ENCODE data around the gene MAGI2.
"Not testable (repeated sequence)": the region's sequence is repeated elsewhere in the genome, so short reads cannot be mapped to it uniquely, and the experiment has no call there.

The MAGI2 gene

DNA sequence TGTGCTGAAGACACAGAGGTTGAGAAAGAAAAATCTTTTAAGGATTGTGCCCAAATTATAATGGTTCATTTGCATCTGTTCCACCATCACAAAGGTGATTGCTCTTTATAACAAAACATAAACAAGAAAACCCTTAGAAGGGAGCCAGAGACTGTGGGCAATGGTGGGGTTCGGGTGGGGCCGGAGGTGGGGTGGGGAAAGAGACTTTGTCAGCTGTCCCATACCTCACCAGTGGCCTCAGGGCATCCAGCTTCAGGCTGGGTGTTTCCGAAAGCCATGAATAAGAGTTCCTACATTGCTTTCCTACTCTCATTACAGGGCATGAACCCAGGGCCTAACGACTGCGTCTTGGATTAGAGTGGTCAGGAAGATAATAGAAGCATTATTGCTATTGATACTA lies 1427.0 kb downstream of the MAGI2 start:
- no peak for DNase-seq (ENCODE audit: low spot score)

DNA sequence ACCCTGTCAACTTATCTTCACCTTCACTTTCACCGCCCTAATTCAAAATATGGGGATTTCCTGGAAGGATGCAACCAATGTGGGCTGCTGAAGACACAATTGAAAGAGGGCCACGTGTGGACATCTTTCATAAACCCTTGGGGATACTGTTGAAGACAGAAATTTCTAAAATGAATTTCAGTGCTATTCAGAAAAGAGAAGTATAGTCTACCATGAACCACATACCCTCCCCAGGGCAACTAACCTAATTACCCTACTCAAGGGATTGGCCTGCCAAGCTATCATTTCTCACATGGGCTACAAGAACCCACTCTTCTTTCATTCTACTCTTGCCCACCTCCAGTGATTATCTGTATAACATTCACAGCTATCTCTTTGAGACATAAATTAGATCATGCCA lies 1428.9 kb downstream of the MAGI2 start:
- no peak for DNase-seq (ENCODE audit: low spot score)

DNA sequence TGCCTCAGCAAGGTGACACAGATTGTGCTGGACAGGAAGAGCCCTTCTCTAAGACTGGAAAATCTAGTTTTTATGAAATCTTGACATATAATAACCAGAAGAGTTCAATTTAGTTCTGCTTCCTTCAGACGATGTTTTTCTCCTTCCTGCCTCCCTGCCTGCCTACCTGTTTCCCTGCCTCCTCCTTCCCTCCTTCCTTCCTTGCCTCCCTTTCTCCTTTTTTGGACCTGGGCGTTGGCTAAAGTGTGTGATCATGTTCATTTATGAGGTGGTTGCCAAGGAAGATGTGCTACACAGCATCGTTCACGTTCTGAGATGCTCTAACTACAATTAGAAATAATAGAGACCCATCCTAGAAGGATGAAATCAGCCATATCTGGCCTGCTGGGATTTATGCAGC lies 1430.3 kb downstream of the MAGI2 start:
- DNase-seq (ENCODE audit: low spot score) = no peak

DNA sequence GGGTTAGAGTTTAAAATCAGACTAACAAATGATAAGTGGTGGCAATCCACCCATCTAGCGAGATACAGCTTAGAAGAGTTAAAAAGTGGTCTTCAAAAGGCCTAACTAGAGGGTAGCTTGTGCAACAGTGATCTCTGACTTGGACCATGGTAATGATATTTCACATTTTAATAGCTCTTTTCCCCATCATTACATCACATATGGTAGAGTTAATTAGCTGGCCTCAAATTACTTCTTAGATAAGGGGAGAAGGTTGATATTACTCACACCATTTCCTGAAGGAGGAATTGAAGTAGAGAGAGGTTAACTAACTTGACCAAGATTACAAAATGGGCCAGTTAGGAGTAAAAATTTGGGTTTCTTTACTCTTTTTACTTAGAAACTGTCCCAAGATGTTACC lies 1431.3 kb downstream of the MAGI2 start:
- no peak for DNase-seq (ENCODE audit: low spot score)

DNA sequence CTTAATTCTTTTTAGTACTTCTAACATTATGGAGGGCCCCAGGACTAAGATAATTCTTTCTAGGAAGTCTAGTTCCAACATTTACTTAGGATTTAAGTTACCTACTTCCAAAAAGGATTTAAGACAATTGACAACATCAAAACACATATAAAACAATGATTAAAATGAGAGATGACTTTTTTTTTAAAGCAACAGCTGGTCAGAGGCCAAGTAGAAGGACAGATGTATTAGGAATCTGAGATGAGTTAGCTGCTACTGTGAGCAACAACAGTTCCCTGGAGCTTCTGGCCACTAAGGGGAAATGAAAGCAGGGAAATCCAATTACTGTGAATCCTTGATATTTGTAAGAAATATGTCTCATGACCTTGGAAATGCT lies 1432.6 kb downstream of the MAGI2 start:
- DNase-seq (ENCODE audit: low spot score) = no peak

DNA sequence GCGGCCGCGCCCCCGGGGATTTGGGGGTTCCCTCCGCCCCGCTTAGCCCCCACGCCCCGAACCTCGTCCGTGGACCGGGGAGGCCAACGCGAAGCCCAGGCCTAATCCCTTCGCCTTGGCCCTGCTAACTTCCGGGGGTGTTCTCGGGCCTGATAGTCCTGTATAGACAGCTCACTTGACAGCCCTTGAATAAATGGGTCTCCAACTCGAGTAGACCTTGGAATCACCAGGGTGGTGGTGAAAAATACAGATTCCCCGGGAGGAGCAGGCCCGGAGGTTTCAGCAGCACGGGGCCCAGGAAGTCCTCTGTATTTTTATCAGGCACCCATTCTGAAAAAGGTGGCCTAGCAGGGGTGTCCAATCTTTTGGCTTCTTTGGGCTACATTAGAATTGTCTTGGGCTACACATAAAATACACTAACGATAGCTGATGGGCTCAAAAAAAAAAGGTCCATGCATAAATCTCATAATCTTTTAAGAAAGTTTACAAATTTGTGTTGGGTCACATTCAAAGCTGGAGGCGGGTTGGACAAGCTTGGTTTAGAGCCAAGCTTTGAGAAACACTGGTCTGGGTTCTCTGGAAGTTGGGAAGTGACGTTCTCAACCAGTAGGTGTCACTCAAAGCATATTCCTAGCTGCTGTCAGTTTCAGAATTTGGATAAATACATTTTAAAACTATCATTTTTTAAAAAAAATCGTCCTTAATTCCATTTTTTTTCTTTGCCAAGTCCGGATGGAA lies 1433.2 kb downstream of the MAGI2 start:
- DNase-seq (ENCODE audit: low spot score) = peak; percentile 53

DNA sequence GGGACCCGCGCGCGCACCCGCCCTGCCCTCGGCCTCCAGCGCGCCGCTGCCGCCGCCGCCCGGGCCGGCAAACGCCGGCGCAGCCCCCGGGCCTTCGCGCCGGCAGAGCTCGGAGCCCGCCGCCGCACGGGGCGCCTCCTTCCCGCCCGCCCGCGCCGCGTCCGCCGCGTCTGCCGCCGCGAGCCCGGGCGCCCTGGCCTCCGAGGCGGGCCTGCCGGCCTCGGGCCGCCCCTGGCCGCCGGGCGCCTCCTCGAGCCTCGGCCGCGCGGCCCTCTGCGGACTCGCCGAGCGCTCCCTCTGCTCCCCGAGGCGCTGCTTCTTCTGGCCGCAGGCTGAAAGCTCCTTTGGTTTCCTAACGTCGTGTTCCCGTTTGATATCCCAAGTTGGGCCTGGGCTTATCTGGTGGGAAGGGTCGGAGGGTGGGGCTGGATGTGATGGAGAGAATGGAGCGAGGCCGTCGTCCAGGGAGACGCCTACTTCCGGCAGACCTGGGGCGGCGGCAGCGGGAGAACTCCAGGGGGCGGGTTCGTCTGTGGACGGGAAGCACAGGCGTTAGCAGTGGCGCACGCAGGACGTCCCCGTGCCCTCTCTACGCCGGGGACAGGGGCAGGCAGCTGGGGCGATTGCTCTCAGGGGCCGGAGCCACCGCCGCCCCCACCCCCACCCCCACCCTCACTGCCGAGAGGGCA lies 1433.9 kb downstream of the MAGI2 start:
- peak; percentile 47 for DNase-seq (ENCODE audit: low spot score)

DNA sequence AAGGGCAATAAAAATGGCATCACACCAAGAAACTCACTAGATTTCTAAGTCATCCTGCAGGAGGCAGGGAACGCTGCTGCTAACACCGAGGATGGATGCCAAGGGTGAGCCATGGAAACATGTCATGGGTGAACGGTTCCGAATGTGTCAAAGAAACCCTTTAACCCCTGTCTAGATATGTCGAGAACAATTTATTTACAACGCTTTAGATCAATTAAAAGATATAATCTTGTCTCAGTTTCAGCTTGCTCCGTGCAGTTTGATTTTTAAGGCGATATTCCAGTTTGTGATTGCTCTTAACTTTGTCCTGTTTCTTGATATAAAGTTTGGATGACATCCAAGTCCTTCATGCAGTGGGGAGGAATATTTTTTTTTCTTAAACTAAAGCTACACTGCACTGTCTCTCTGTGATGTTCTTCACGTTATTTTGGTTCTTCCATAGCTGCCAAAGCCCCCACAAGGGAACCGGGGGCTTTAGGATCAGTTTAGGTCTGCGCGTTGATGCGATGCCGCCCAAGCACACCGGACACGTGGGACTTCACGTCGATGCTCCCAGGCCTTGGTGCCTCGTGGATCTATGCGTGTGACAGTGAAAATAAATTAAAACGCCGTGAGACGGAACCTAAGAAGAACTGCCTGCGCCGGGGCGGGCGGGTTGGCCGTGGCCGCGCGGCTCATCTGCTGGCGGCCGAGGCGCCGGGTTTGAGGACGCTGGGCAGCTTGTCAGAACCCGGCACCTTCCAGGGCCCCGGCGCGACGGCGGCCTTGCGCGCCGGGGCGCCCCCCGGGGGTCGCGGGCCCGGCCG lies 1434.6 kb downstream of the MAGI2 start:
- DNase-seq (ENCODE audit: low spot score) = peak; percentile 2

DNA sequence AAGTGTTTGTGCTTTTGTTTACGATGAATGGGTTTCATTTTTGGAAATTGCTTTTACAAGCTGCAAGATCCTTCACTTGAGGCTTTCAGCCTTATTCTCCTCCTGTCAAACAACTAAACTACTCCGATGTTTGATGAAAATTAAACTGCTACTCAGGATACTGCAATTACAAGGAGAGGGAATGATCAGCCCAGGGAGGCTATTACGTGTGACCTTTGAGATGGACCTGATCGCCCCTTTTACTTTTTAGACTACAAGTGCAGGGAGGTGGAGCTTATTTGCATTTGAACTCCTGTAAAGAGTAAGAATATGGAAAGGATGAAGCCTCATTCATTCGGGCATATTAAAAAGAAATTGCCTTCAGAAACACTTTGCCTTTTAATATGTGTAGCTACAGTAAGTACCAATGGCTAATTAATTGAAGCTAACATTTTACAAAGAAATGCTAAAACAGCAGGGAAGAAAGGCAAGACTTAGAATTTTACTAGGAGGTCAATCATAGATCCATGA lies 1435.8 kb downstream of the MAGI2 start:
- DNase-seq (ENCODE audit: low spot score) = no peak

DNA sequence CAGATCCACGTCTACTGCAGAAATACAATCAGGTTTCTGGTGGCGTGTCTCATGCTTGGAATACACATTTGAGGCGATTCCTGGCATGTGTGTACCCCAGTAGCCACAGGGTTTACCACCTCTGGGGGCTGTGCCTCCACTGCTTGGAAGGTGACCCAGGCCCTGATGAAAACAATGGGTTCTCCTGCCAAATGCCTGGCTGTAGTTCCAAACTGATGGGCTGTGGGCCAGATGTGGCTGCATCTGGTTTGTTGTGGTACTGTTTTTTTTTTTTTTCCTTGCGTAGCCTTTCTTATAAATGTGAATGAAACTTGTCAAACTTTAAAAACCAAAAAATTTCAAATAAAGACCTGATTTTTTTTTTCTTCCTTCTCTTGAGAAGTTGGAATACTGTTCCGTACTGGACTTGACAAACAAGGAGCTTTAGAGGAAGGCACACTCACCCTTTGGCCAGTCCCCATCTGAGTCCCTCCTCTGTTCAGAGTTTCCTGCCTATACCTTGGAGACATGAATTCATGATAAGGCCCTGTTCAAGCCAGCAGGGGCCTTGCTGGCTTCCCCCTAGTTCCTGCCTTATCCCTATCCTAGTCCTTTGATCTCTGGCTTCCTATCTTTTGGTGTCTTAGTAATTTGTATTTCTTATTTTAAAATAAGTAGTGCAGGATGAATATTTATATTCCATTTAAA lies 1437.8 kb downstream of the MAGI2 start:
- no peak for DNase-seq (ENCODE audit: low spot score)

DNA sequence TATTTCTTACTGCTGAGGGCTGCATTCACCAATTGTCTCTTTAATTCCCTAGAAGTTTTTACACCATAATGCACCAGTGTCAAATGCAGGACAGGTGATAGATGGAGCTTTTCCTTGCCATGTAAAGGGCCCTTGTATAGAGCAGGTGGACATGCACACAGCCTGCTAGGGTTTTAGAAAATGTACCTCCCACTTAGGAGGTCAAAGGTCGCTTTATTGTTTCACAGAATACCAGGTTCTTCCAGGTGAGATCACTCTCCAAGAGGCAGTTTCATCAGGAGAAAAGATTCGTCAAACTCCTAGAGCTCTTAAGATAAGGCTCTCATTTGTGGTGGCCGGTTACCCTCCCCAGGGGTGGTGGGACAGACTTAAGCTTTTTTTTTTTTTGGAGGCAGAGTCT lies 1439.1 kb downstream of the MAGI2 start:
- no peak for DNase-seq (ENCODE audit: low spot score)

DNA sequence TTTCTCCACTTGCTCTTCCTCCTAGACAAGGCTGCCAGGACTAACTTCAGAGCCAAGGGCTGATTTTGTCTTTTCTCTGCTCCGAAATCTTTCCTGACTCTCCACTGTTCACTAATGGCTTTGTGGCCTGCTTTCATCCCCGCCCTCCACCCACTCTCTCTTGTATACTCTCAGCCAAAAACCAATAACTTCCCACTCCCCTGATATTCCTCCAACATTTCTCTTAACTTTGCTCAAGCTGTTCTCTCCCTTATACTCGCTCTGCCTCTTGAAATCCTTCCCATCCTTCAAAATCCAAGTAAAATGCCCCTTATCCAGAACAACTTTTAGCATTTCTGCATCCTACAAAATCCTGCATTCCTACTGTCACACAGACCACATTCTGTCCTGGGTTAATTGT lies 1440.1 kb downstream of the MAGI2 start:
- no peak for DNase-seq (ENCODE audit: low spot score)

DNA sequence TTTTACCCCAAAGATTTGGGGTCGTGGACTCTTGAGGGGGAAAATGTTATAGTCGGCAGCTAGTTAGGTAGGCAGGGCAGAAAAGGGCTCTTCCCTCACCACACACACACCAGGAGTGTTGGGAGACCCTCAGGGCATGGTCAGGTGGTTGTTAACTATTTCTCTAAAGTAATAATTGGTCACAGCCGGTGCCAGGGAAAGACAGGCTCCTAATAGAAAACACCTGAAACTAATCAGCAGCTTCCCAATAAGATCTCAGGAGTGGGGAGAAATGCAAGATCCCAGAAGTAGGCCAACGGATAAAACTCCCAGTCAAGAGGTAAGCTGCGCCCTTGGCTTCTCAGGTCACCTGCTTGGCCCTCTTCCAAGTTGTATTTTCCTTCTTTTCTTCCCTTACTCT lies 1441.8 kb downstream of the MAGI2 start:
- no peak for DNase-seq (ENCODE audit: low spot score)

DNA sequence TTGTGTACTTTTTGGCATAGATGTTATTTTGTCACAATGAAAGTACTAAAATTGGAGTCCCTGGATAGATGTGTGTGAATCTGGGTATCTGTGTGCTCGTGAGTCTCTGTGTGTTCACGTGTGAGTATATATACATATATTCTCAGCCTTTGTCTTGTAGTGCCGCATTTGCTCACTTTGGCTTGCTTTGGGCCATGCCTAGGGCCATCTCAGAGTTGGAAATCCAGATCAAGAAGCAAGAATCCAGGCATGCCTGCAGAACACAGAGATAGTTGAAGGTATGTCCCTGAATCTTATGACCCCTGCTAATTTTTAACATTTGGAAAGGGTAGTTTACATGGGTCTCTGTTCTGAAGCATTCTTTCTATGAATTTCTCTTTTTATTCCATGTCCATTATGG lies 1446.2 kb downstream of the MAGI2 start:
- no peak for DNase-seq (ENCODE audit: low spot score)

DNA sequence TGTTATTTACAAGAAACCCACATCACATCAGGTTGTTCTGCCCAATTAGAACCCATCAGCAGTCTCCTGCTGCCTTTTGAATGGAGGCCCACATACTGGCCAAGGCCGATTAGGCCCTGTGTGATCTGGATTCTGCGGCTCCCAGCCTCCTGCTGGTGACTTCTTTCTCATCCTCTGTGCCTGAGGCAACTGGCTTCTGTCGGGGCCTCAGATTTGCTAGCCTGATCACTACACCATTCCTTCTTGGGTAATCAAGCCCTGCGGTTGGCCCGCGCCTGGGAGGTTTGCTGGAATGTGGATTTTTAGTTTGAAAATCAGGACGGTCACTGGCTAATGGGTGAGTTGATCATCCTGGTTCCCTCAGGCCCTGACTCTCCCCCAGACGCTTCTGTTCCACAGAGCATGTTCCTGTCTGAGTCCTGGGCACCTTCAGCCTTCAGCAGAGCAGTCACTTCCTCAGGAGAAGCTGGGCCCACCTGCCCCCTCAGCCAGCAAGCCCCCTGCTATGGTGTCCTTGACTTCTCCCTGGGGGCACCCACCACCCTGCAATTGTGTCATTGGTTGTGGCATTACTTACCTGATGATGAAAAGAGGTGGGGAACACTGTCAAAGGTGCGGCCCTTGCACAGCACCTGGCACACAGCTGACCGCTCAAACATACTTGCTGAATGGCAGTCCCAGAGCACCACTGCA lies 1447.3 kb downstream of the MAGI2 start:
- DNase-seq (ENCODE audit: low spot score) = no peak

DNA sequence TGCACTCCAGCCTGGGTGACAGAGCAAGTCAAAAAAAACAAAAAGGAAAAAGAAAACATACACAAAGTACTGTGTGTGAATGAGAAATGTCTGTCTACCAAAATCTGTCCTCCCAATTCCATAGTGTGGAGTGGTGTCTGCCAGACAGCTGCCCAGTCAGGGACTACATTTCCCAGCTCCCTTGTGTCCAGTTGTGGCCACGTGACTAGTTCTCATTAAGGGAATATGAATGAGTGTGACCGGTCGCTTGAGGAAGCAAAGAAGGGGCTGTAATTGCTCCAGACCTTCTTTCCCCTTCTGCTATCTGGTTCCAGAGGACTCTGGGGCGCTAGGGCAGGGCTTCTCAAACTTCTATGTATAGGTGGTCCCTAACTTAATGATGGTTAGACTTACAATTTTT lies 1450.8 kb downstream of the MAGI2 start:
- DNase-seq (ENCODE audit: low spot score) = no peak

DNA sequence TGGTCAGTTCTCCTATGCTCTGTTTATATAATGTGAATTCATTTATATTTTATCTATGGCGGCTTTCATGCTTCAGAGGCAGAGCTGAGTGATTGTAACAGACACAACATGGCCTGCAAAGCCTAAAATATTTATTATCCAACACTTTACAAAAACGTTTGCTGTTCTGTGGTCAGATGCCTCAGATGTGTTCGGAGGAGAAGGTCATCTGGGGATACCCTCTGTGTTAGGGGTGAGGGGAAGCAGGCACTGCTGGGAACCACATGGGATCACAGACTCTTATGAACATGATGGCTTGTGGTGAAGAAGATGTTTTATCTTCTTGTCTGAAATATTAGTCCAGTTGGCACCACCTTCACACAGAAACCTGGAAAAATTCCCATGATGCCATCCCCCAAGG lies 1451.4 kb downstream of the MAGI2 start:
- no peak for DNase-seq (ENCODE audit: low spot score)

DNA sequence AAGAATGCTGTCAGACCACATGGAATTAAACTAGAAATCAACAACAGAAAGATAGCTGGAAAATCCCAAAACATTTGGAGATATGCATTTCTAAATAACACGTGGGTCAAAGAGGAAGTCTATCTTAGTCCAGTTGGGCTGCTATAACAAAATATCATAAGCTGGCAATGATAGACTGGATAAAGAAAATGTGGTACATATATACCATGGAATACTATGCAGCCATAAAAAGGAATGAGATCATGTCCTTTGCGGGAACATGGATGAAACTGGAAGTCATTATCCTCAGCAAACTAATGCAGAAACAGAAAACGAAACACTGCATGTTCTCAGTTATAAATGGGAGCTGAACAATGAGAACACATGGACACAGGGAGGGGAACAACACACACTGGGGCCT lies 1454.3 kb downstream of the MAGI2 start:
- DNase-seq (ENCODE audit: low spot score) = not testable (repeated sequence)

DNA sequence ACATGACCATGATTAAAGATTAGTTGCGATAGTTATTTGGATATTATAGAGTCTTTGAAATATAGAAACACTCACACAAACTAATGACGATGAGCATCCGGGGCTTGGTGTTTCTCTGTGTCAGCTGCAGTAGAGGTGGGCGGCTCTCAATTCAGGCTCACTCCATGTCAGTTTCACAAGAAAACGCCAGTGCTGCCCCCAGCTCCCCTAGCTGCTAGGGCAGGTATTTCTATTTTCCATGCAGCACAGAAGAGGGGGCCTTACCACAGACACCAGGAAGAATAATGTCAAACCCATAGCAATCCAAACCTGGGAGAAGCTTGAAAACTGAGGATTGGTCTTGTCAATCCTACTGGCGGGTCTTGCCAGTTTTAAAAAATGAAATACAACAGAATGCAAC lies 1457.8 kb downstream of the MAGI2 start:
- DNase-seq (ENCODE audit: low spot score) = no peak

DNA sequence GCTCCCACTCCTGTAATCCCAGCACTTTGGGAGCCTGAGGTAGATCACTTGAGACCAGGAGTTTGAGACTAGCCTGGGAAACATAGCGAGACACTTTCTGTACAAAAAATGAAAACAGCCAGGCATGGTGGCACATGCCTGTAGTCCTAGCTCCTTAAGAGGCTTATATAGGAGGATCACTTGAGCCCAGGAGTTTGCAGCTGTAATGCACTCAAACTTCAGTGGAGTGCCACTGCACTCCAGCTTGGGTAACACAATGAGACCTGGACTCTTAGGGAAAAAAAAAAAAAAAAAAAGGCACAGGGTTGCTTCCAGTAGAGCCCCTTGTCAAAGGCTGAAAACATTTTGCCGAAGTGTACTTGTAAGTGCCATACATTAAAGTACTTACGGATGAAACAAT lies 1459.6 kb downstream of the MAGI2 start:
- no peak for DNase-seq (ENCODE audit: low spot score)

DNA sequence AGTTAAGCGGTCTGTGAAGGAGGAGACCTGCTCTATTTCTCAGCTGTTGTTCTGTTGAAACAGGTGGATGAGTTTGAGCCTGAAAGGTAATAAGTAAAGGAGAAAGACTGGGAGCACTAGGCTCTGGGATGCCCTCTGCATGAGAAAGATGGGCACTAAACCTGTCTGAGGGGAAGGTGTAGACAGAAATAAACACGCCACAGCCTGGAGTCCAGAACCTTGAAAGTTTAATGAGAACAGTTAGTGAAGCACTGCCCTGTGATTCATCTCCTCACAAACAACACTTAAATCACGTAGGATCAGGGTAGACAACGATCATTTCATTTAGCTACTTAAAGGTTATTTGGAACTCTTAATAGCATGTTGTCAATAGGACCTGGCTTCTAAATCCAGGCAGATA lies 1461.8 kb downstream of the MAGI2 start:
- DNase-seq (ENCODE audit: low spot score) = no peak

Data from CD4-positive, alpha-beta T cell treated with Interleukin-15 for 4 hours (primary cell).